DOHH2 (cell line): ENCODE results near the gene PDRG1.
"Not testable (repeated sequence)": the region's sequence is repeated elsewhere in the genome, so short reads cannot be mapped to it uniquely, and the experiment has no call there.

ENCODE experiments used
- H3F3A ChIP-seq: fragments of 200-600 bp; sonication (generic), shearing (Covaris generic); 2 replicates; pipeline ENCODE4 v1.6.0; 2016; ENCODE audit warnings: antibody characterized with exemption, mild to moderate bottlenecking; ENCODE audit not compliant: control insufficient read depth, insufficient read depth
- H3K27ac ChIP-seq: fragments of 200-600 bp; sonication (generic); 2 replicates; pipeline ENCODE4 v1.5.1; 2014; ENCODE audit warnings: low read depth, mild to moderate bottlenecking, low read length, moderate library complexity
- H3K27me3 ChIP-seq: fragments of 200-600 bp; sonication (generic); 2 replicates; pipeline ENCODE4 v1.6.1; 2014; ENCODE audit warnings: mild to moderate bottlenecking, low read length, mixed read lengths; ENCODE audit not compliant: control insufficient read depth
- H3K36me3 ChIP-seq: fragments of 200-600 bp; sonication (generic); 2 replicates; pipeline ENCODE4 v1.6.1; 2014; ENCODE audit warnings: mild to moderate bottlenecking, low read length, moderate library complexity, mixed read lengths; ENCODE audit not compliant: control insufficient read depth
- H3K4me1 ChIP-seq: fragments of 200-600 bp; sonication (generic); 2 replicates; pipeline ENCODE4 v1.6.1; 2014; ENCODE audit warnings: mild to moderate bottlenecking, low read length, mixed read lengths; ENCODE audit not compliant: control insufficient read depth
- H3K4me2 ChIP-seq: fragments of 200-600 bp; sonication (generic); 2 replicates; pipeline ENCODE4 v1.6.0; 2014; ENCODE audit warnings: mild to moderate bottlenecking, low read length, moderate library complexity
- H3K4me3 ChIP-seq: fragments of 200-600 bp; sonication (generic); 2 replicates; pipeline ENCODE4 v1.5.1; 2014; ENCODE audit warnings: mild to moderate bottlenecking, low read length, mixed read lengths
- H3K79me2 ChIP-seq: fragments of 200-600 bp; sonication (generic); 2 replicates; pipeline ENCODE4 v1.6.1; 2014; ENCODE audit warnings: mild to moderate bottlenecking, low read length, mixed read lengths; ENCODE audit not compliant: control insufficient read depth
- H3K9me2 ChIP-seq: fragments of 200-600 bp; sonication (generic); replicated peaks from 2 replicates; pipeline ENCODE4 v1.6.1; 2014; ENCODE audit warnings: mild to moderate bottlenecking, low read length, mixed read lengths; ENCODE audit not compliant: control insufficient read depth
- H3K9me3 ChIP-seq: fragments of 200-600 bp; sonication (generic); 2 replicates; pipeline ENCODE4 v1.6.1; 2014; ENCODE audit warnings: antibody characterized with exemption, low read length, mixed read lengths; ENCODE audit not compliant: control insufficient read depth, insufficient read depth
- H4K20me1 ChIP-seq: fragments of 200-600 bp; sonication (generic); 2 replicates; pipeline ENCODE4 v1.6.0; 2014; ENCODE audit warnings: low read depth, mild to moderate bottlenecking, antibody characterized with exemption, low read length, moderate library complexity; ENCODE audit not compliant: control insufficient read depth, insufficient read depth
- CTCF ChIP-seq: fragments of 200-600 bp; sonication (generic); IDR thresholded peaks from one replicate; pipeline ENCODE4 v1.5.1; 2014; ENCODE audit warnings: antibody characterized with exemption, mild to moderate bottlenecking, low read depth, low read length; ENCODE audit not compliant: poor library complexity, severe bottlenecking
- EZH2phosphoT487 ChIP-seq: fragments of 200-600 bp; sonication (generic); IDR thresholded peaks from 2 replicates; pipeline ENCODE4 v1.6.1; 2017; ENCODE audit warnings: borderline replicate concordance, mild to moderate bottlenecking, antibody characterized with exemption, low read length, moderate library complexity, mixed read lengths

PDRG1 gene

GRCh38 chr20:31922588-31922987 is 29.3 kb downstream of the PDRG1 start:
- Histone ChIP-seq H3K4me3 (no peak overlapping the region), H3F3A (no peaks in the 10 kb centered on the region), H3K4me2 (no peak overlapping the region), H3K9me2 (no peaks in the 10 kb centered on the region), H3K79me2 (no peaks in the 10 kb centered on the region), H4K20me1 (no peaks in the 10 kb centered on the region), H3K4me1 (no peaks in the 10 kb centered on the region), H3K27me3 (peaks cover 7% of the 10 kb centered on the region; the same call in 1 of the 2 replicates), H3K27ac (no peak overlapping the region), H3K9me3 (no peaks in the 10 kb centered on the region), H3K36me3 (no peaks in the 10 kb centered on the region)
- TF ChIP-seq CTCF (no peak), EZH2phosphoT487 (no peak)

GRCh38 chr20:31922181-31922580 is 29.7 kb downstream of the PDRG1 start:
- Histone ChIP-seq H4K20me1 (no peaks in the 10 kb centered on the region), H3F3A (no peaks in the 10 kb centered on the region), H3K4me1 (no peaks in the 10 kb centered on the region), H3K36me3 (no peaks in the 10 kb centered on the region), H3K4me3 (no peak overlapping the region), H3K9me3 (no peaks in the 10 kb centered on the region), H3K79me2 (no peaks in the 10 kb centered on the region), H3K9me2 (no peaks in the 10 kb centered on the region), H3K27ac (no peak overlapping the region), H3K4me2 (no peak overlapping the region), H3K27me3 (peaks cover 7% of the 10 kb centered on the region; the same call in 1 of the 2 replicates)
- TF ChIP-seq EZH2phosphoT487 (no peak), CTCF (no peak)

- not testable (repeated sequence) for H3K27ac ChIP-seq, H3K9me2 ChIP-seq, H3K27me3 ChIP-seq, H4K20me1 ChIP-seq, H3K4me2 ChIP-seq, H3K79me2 ChIP-seq, H3K9me3 ChIP-seq, H3K4me1 ChIP-seq, H3K4me3 ChIP-seq, H3F3A ChIP-seq, H3K36me3 ChIP-seq
Measured at GRCh38 chr20:31921480-31921879, 30.4 kb downstream of the PDRG1 start.

GRCh38 chr20:31920275-31920855 is 31.5 kb downstream of the PDRG1 start:
- H3K4me1 ChIP-seq, result no peaks in the 10 kb centered on the region

More at GRCh38 chr20:31920275-31920855, 31.5 kb downstream of the PDRG1 start:
- H3K27me3 ChIP-seq, result peaks cover 10% of the 10 kb centered on the region; the same call in 1 of the 2 replicates
- no peak overlapping the region for H3K27ac ChIP-seq
- no peaks in the 10 kb centered on the region for H4K20me1 ChIP-seq
- no peaks in the 10 kb centered on the region for H3K79me2 ChIP-seq
- no peak for TF ChIP-seq CTCF
- no peak for TF ChIP-seq EZH2phosphoT487
- no peaks in the 10 kb centered on the region for H3F3A ChIP-seq
- H3K4me3 ChIP-seq, result no peak overlapping the region
- no peaks in the 10 kb centered on the region for H3K9me2 ChIP-seq
- no peaks in the 10 kb centered on the region for H3K9me3 ChIP-seq
- H3K36me3 ChIP-seq, result no peaks in the 10 kb centered on the region
- no peak overlapping the region for H3K4me2 ChIP-seq
